GM19455 (cell line): Measurements from ENCODE around the gene FBXL16.

Experiments used
- ATAC-seq: cut with Tn5 transposase; IDR thresholded peaks from one replicate; pipeline ENCODE4 v1.9.1; 2021; ENCODE audit not compliant: unreplicated experiment

The FBXL16 gene

DNA sequence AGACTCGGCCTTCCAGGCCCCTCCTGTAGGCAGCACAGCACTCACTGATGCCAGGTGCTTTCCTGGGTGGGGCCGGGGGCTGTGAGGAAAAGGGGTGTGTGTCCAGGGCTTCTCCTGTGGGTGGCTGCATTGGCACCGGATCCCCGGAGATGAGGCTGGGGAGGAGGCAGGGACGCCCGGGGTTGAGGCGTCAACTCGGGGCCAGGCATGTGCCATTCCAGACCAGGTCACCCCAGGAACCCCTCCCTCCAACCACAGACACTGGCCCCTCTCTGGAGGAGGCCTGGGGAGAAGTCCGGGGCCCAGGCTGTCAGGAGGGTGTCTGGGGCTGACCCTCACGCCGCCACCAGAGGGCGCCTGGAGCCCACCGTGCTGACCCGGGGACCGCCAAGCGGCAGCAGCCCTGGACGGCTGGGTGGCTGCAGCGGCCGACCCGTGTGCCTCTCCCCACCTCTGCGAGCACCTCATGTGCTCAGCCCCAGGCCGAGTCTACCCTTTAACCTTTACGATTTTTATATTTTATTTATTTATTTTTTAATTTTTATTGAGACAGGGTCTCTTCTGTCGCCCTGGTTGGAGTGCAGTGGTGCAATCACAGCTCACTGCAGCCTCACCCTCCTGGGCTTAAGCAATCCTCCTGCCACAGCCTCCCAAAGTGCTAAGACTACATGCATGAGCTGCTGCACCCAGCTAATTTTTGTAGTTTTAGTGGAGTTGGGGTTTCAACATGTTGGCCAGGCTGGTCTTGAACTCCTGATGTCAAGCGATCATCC, 6.1 kb upstream of the FBXL16 start:
- ATAC-seq = no peak

DNA sequence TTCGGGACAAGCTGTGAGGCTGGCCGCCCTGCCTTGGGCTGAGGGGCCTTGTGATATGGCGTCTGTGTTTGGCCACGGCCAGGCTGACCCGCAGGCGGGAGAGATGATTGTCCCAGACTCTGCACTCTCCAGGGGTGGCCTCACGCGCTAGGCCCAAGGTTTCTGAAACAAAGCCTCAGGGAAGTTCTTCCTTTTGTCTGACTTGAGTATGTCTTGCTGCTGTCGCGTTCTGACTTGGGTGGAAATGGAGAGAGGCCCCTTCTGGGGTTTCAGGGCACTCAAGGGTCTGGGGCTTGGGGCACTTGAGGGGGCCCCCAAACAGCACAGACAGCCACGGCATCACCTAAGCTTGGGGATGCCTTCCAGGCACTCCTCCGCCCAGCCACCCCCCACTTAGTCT, 5.5 kb upstream of the FBXL16 start:
- no peak for ATAC-seq

GRCh38 chr16:710500-711075, 5.0 kb upstream of the FBXL16 start:
- ATAC-seq = no peak

DNA sequence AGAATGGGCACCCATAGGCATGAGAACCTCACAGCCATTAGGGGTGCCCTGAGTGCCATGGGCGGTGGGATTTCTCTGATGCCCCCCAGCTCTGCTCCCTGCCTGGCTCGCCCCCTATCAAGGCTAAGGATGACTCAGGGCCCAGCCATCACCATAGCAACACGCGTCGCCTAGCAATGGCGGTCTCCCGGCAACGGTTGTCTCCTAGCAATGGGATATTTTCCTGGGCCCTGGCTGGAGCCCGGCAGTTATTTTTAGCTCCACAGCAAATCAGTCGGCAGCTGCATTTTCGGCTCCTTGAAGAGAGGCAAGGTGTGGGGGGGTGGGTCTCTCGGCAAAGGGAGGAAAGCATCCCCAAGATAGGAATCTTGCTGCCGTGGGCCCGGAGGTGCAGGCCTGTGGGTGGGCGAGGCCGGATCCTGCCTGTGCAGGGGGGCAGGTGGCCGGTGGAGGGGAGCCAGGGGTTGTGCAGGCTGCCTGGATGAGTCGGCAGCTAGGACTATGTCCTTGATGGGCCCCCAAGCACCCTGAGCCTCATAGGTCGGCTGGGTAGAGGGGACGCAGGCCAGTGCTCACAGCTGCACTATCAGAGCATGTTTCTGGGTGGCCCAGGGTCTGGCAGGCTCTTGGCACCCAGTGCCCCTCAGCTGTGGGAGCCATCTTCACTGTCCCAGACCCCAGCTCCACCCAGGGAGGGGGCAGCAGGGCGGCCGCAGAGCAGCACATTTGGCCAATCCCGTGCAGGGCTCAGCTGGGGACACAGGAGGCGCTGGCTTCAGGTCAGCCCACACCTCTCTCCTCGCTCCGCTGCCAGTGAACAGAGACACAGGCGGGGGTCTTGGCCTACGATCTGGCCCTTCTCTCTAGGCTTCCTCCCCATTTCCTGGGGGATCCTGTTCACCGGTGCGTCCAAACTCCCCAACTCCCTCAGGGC, 4.2 kb upstream of the FBXL16 start:
- ATAC-seq = no peak

GRCh38 chr16:708959-709358, 3.4 kb upstream of the FBXL16 start:
- ATAC-seq = no peak

DNA sequence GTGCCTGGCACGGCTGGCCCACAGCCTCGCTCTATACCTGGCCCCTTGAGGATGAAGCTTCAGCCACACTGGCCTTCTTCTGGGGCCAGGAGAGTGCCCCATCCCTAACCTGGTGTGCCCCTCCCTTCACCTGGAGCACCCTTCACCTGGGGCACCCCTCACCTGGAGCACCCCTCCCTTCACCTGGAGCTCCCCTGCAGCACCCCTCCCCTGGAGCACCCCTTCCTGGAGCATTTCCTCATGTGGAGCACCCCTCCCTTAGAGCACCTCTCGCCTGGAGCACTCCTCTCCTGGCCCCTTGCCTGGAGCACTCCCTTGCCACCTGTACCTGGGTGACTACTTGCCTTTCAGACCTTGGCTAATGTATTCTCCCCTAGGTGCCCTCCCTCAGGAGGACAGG, 2.4 kb upstream of the FBXL16 start:
- no peak for ATAC-seq

GRCh38 chr16:707062-707538, 1.5 kb upstream of the FBXL16 start:
- ATAC-seq = no peak

GRCh38 chr16:706189-707061, 824 bp upstream of the FBXL16 start:
- ATAC-seq = no peak

- ATAC-seq = no peak
Observed at GRCh38 chr16:704552-705380, 835 bp downstream of the FBXL16 start.

DNA sequence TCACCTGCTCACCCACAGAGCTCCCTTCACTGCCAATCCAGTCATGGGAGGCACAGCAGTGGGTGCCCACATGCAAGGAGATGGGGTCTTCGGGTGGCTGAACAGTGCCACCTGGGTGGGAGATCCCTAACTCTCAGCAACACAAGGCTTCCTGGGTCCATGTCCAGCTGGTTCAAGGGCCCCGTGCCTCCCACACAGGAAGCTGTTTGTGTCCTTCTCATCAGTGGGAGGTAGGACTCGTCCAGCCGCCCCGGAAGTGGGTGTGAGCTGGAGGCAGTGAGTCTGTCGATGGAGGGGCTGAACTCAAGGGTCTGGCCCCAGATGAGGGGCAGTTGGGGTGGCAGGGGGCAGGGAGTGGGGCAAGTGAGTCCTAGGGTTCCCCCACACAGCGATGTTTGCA, 1.6 kb downstream of the FBXL16 start:
- ATAC-seq = no peak

DNA sequence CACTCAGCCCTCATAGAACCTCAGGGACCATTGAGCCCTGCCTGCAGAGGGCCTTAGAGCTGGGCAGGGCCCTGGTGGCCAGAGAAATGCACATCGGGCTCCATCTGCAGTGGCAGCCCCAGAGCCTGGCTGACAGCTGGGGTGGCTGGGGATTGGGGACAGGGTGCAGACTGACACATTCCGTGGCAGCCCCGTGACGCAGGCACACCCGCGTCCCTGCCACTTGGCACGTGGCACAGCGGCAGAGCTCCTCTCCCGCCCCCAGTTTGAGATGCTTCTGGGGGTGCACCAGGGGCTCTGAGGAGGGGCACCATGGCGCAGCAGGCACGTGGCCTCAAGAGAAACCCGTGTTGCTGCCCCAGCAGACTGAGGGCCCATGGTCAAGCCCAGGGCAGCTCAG, 2.2 kb downstream of the FBXL16 start:
- ATAC-seq = no peak

GRCh38 chr16:702341-702740, 3.3 kb downstream of the FBXL16 start:
- ATAC-seq = no peak

GRCh38 chr16:700684-701584, 4.7 kb downstream of the FBXL16 start:
- no peak for ATAC-seq

- ATAC-seq = no peak
Observed at GRCh38 chr16:698911-699671, 6.5 kb downstream of the FBXL16 start.

DNA sequence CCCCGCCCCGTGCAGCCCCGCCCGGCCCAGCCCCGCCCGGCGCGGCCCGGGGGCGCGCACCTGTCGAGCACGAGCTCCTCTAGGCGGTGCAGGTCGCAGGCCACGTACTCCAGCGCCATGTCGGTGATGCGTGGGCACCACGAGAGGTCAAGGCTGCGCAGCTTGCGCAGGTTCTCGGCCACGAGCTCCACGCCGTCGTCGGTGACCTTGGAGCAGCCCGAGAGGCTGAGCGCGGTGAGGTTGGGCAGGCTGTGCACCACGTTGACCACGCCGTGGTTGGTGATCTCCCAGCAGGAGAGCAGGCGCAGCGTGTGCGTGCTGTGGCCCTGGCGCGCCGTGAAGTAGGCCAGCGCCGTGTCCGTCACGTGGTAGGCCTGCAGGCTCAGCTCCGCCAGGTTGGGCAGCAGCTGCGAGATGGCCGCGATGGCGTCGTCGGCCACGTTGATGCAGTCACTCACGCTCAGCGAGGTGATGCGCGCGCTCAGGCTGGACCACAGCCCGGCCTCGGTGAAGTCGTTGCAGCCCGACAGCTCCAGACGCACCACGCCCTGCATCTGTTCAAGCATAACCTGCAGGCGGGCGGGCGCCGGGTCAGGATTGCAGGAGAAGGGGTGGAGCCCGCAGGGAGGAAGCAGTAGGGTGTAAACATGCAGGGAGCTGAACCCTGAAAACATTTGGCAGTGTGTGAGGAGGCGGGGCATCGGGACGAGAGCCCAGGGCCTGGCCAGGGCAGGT, 10.1 kb downstream of the FBXL16 start:
- ATAC-seq = no peak

GRCh38 chr16:694863-695354, 10.7 kb downstream of the FBXL16 start:
- ATAC-seq = no peak

GRCh38 chr16:694187-694862, 11.3 kb downstream of the FBXL16 start:
- ATAC-seq = no peak
